ENCODE measurements around the gene TPK1. TPM values are rescaled to one million over a fixed set of nuclear protein-coding genes. Genes with fewer than 3 reads are reported as not detected.

The TPK1 gene
- total and polyA plus RNA-seq, 4 donors: 5.3 to 16.8 (median 15.9) TPM

- Histone ChIP-seq H3K27ac (ENCODE audit: low read depth in 1 of 2, low read length in 1 of 2) (no peak overlapping the region), H3K9ac (ENCODE audit: insufficient read depth in 1 of 2, low read length in 2 of 2) (no peak overlapping the region), H3K27me3 (ENCODE audit: control insufficient read depth in 3 of 3, insufficient read depth in 3 of 3, low read length in 2 of 3) (no peaks in the 10 kb centered on the region), H3K36me3 (ENCODE audit: control insufficient read depth in 4 of 4, insufficient read depth in 4 of 4, low read length in 4 of 4) (no peaks in the 10 kb centered on the region), H3K4me1 (ENCODE audit: control insufficient read depth in 5 of 5, insufficient read depth in 5 of 5, low read length in 5 of 5) (no peaks in the 10 kb centered on the region), H3K4me3 (no peak overlapping the region), H3K9me3 (ENCODE audit: control insufficient read depth in 4 of 4, insufficient read depth in 3 of 4, low read length in 3 of 4) (peaks cover 0 to 8% (median 3%) of the 10 kb centered on the region in 4 donors)
- no peak for ATAC-seq (ENCODE audit: insufficient read depth, low FRiP score)
- no peak for TF ChIP-seq CTCF (IDR thresholded peaks at IDR 0.05; ENCODE audit: control extremely low read depth, extremely low read depth)
- WGBS, 2 donors: 71 to 74% methylated on average over 2 of the region's 2 CpGs
- DNase-seq: no peak
Observed at GRCh38 chr7:144632724-144633123, 203.1 kb downstream of the TPK1 start.

- Histone ChIP-seq H3K27ac (ENCODE audit: low read depth in 1 of 2, low read length in 1 of 2) (no peak overlapping the region), H3K9me3 (ENCODE audit: control insufficient read depth in 4 of 4, insufficient read depth in 3 of 4, low read length in 3 of 4) (peaks cover 0 to 8% (median 3%) of the 10 kb centered on the region in 4 donors), H3K4me1 (ENCODE audit: control insufficient read depth in 5 of 5, insufficient read depth in 5 of 5, low read length in 5 of 5) (no peaks in the 10 kb centered on the region), H3K4me3 (no peak overlapping the region), H3K27me3 (ENCODE audit: control insufficient read depth in 3 of 3, insufficient read depth in 3 of 3, low read length in 2 of 3) (no peaks in the 10 kb centered on the region), H3K9ac (ENCODE audit: insufficient read depth in 1 of 2, low read length in 2 of 2) (no peak overlapping the region), H3K36me3 (ENCODE audit: control insufficient read depth in 4 of 4, insufficient read depth in 4 of 4, low read length in 4 of 4) (no peaks in the 10 kb centered on the region)
- no peak for TF ChIP-seq CTCF (IDR thresholded peaks at IDR 0.05; ENCODE audit: control extremely low read depth, extremely low read depth)
- DNase-seq (no peak), ATAC-seq (ENCODE audit: insufficient read depth, low FRiP score) (no peak)
Observed at GRCh38 chr7:144629598-144629997, 206.3 kb downstream of the TPK1 start.

- no peak for ATAC-seq (ENCODE audit: insufficient read depth, low FRiP score)
- Histone ChIP-seq H3K9me3 (ENCODE audit: control insufficient read depth in 4 of 4, insufficient read depth in 3 of 4, low read length in 3 of 4) (peaks cover 0 to 8% (median 3%) of the 10 kb centered on the region in 4 donors), H3K27me3 (ENCODE audit: control insufficient read depth in 3 of 3, insufficient read depth in 3 of 3, low read length in 2 of 3) (no peaks in the 10 kb centered on the region), H3K27ac (ENCODE audit: low read depth in 1 of 2, low read length in 1 of 2) (no peak overlapping the region), H3K9ac (ENCODE audit: insufficient read depth in 1 of 2, low read length in 2 of 2) (no peak overlapping the region), H3K4me1 (ENCODE audit: control insufficient read depth in 5 of 5, insufficient read depth in 5 of 5, low read length in 5 of 5) (no peaks in the 10 kb centered on the region), H3K4me3 (no peak overlapping the region), H3K36me3 (ENCODE audit: control insufficient read depth in 4 of 4, insufficient read depth in 4 of 4, low read length in 4 of 4) (no peaks in the 10 kb centered on the region)
- peak in 2 of 3 donors; percentile 11 to 40 for DNase-seq
- 85 to 90% methylated on average over 6 of the region's 6 CpGs for WGBS, 2 donors
- no peak for TF ChIP-seq CTCF (IDR thresholded peaks at IDR 0.05; ENCODE audit: control extremely low read depth, extremely low read depth)
Observed at GRCh38 chr7:144629011-144629410, 206.8 kb downstream of the TPK1 start.

GRCh38 chr7:144628176-144628575 lies 207.7 kb downstream of the TPK1 start:
- no peaks in the 10 kb centered on the region for H3K36me3 ChIP-seq (ENCODE audit: control insufficient read depth in 4 of 4, insufficient read depth in 4 of 4, low read length in 4 of 4)
- H3K4me3 ChIP-seq: no peak overlapping the region
- no peak overlapping the region for H3K9ac ChIP-seq (ENCODE audit: insufficient read depth in 1 of 2, low read length in 2 of 2)
- WGBS, 2 donors: 26 to 34% methylated on average over 2 of the region's 2 CpGs
- no peaks in the 10 kb centered on the region for H3K4me1 ChIP-seq (ENCODE audit: control insufficient read depth in 5 of 5, insufficient read depth in 5 of 5, low read length in 5 of 5)
- H3K27ac ChIP-seq (ENCODE audit: low read depth in 1 of 2, low read length in 1 of 2): no peak overlapping the region
- DNase-seq (no peak), ATAC-seq (ENCODE audit: insufficient read depth, low FRiP score) (no peak)
- H3K27me3 ChIP-seq (ENCODE audit: control insufficient read depth in 3 of 3, insufficient read depth in 3 of 3, low read length in 2 of 3): no peaks in the 10 kb centered on the region
- peaks cover 0 to 8% (median 3%) of the 10 kb centered on the region in 4 donors for H3K9me3 ChIP-seq (ENCODE audit: control insufficient read depth in 4 of 4, insufficient read depth in 3 of 4, low read length in 3 of 4)
- no peak for TF ChIP-seq CTCF (IDR thresholded peaks at IDR 0.05; ENCODE audit: control extremely low read depth, extremely low read depth)

All from lung (tissue), 12 donors.